Hepatocyte (in vitro differentiated cells): ENCODE data around the gene GALNTL6. TPM values are rescaled to one million over a fixed set of nuclear protein-coding genes. Genes with fewer than 3 reads are reported as not detected.

Experiments
- DNase-seq: peaks from one replicate; pipeline ENCODE4 v3.0.0-alpha.2; 2016; ENCODE audit warnings: low spot score
- H2AFZ ChIP-seq: fragments of 200-600 bp; sonication (generic); 2 replicates; pipeline ENCODE4 v1.6.0; 2016; ENCODE audit warnings: antibody characterized with exemption, mild to moderate bottlenecking
- H3K27ac ChIP-seq: fragments of 200-600 bp; sonication (generic); 2 replicates; pipeline ENCODE4 v1.5.1; 2016; ENCODE audit warnings: mild to moderate bottlenecking
- H3K27me3 ChIP-seq: fragments of 200-600 bp; sonication (generic); 2 replicates; pipeline ENCODE4 v1.6.1; 2016
- H3K36me3 ChIP-seq: fragments of 200-600 bp; sonication (generic); replicated peaks from 2 replicates; pipeline ENCODE4 v1.5.1; 2016; ENCODE audit warnings: low read depth; ENCODE audit not compliant: insufficient read depth
- H3K4me1 ChIP-seq: fragments of 200-600 bp; sonication (generic); 2 replicates; pipeline ENCODE4 v1.5.1; 2016; ENCODE audit warnings: mild to moderate bottlenecking, moderate library complexity; ENCODE audit not compliant: insufficient read depth
- H3K4me2 ChIP-seq: fragments of 200-600 bp; sonication (generic); 2 replicates; pipeline ENCODE4 v1.6.0; 2016
- H3K4me3 ChIP-seq: fragments of 200-600 bp; sonication (generic); 2 replicates; pipeline ENCODE4 v1.5.1; 2016; ENCODE audit warnings: mild to moderate bottlenecking
- H3K79me2 ChIP-seq: fragments of 200-600 bp; sonication (generic); 2 replicates; pipeline ENCODE4 v1.6.0; 2017; ENCODE audit warnings: mild to moderate bottlenecking
- H3K9me2 ChIP-seq: fragments of 200-600 bp; sonication (generic); replicated peaks from 2 replicates; pipeline ENCODE4 v1.6.0; 2017; ENCODE audit warnings: mild to moderate bottlenecking; ENCODE audit not compliant: insufficient read depth
- H3K9me3 ChIP-seq: fragments of 200-600 bp; sonication (generic); 2 replicates; pipeline ENCODE4 v1.5.1; 2016; ENCODE audit warnings: low read depth, mild to moderate bottlenecking
- H4K20me1 ChIP-seq: fragments of 200-600 bp; sonication (generic); 2 replicates; pipeline ENCODE4 v1.6.0; 2016; ENCODE audit warnings: mild to moderate bottlenecking; ENCODE audit not compliant: insufficient read depth, poor library complexity, severe bottlenecking
- EZH2 ChIP-seq: fragments of 200-600 bp; sonication (generic); IDR thresholded peaks from 2 replicates; pipeline ENCODE4 v1.6.1; 2016; ENCODE audit warnings: antibody characterized with exemption, mild to moderate bottlenecking, borderline replicate concordance
- EZH2phosphoT487 ChIP-seq: fragments of 200-600 bp; sonication (generic); IDR thresholded peaks from one replicate; pipeline ENCODE4 v1.6.1; 2018; ENCODE audit warnings: antibody characterized with exemption, mild to moderate bottlenecking, low read depth, moderate library complexity; ENCODE audit not compliant: unreplicated experiment, severe bottlenecking
- WGBS: methylation state at CpG from one replicate; pipeline ENCODE4 v1.1.6; 2016; ENCODE audit warnings: low lambda C conversion rate; ENCODE audit errors: missing lambda C conversion rate; 5-methylcytosine and 5-hydroxymethylcytosine counted together
- polyA plus RNA-seq: library from polyadenylated mRNA; unstranded; fragments of >200 nt; fragmentation: Nextera tagmentation; extraction: Ambion mirVana; gene quantifications from 2 replicates; pipeline ENCODE4 v1.2.1, GENCODE V29; 2016
- total RNA-seq: library from RNA; depleted of rRNA; stranded (reverse); fragments of >200 nt; gene quantifications from 2 replicates; pipeline ENCODE4 v1.2.3, GENCODE V29; 2014
- TF ChIP-seq, protein P1 (sequence below): fragments of 200-600 bp; sonication (generic); IDR thresholded peaks from 2 replicates; pipeline ENCODE4 v1.5.1; 2016; ENCODE audit warnings: antibody characterized with exemption, mild to moderate bottlenecking; ENCODE audit not compliant: poor library complexity

GALNTL6 gene
- total and polyA plus RNA-seq, 2 experiments from 2014 or later = 0.53 to 0.74 TPM

DNA sequence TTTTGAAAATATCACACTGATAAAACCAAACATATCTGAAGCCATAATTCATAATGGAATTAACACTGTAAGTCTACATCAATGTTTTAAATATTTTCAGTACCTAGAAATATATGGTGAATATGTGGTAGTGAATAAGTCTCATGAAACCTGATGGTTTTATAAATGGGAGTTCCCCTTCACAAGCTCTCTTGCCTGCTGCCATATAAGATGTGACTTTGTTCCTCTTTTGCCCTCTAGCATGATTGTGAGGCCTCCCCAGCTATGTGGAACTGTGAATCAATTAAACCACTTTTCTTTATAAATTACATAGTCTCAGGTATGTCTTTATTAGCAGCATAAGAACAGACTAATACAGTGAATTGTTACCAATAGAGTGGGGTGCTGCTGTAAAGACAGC, 818.6 kb downstream of the GALNTL6 start:
- H3K4me2 ChIP-seq = no peak overlapping the region
- no peak overlapping the region for H3K4me3 ChIP-seq
- TF ChIP-seq, protein P1, sequence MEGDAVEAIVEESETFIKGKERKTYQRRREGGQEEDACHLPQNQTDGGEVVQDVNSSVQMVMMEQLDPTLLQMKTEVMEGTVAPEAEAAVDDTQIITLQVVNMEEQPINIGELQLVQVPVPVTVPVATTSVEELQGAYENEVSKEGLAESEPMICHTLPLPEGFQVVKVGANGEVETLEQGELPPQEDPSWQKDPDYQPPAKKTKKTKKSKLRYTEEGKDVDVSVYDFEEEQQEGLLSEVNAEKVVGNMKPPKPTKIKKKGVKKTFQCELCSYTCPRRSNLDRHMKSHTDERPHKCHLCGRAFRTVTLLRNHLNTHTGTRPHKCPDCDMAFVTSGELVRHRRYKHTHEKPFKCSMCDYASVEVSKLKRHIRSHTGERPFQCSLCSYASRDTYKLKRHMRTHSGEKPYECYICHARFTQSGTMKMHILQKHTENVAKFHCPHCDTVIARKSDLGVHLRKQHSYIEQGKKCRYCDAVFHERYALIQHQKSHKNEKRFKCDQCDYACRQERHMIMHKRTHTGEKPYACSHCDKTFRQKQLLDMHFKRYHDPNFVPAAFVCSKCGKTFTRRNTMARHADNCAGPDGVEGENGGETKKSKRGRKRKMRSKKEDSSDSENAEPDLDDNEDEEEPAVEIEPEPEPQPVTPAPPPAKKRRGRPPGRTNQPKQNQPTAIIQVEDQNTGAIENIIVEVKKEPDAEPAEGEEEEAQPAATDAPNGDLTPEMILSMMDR = no peak
- TF ChIP-seq EZH2phosphoT487 (no peak), EZH2 (no peak)
- H2AFZ ChIP-seq = no peak overlapping the region
- H4K20me1 ChIP-seq = no peaks in the 10 kb centered on the region
- no peaks in the 10 kb centered on the region for H3K27me3 ChIP-seq
- no peaks in the 10 kb centered on the region for H3K9me3 ChIP-seq
- no peaks in the 10 kb centered on the region for H3K4me1 ChIP-seq
- no peaks in the 10 kb centered on the region for H3K9me2 ChIP-seq
- H3K36me3 ChIP-seq = no peaks in the 10 kb centered on the region
- no peaks in the 10 kb centered on the region for H3K79me2 ChIP-seq
- no peak for DNase-seq
- no peak overlapping the region for H3K27ac ChIP-seq

DNA sequence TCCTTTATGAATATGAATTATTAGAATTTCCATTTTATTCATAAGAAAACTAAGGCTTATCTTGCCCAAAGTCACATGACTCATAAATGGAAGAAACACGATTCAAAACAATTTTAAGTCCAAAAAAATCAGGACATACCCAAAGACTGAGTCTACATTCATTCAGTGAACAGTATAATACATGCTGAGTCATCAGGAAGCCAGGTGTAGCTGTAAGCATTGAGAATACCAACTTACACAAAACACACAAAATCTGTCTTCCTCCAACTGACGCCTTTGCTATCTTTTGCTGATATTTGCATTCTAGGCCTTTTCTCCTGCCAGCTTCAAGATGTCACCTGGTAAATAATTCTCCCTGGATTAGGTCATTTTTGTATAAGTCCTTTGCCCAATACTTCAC, 835.3 kb downstream of the GALNTL6 start:
- no peak overlapping the region for H2AFZ ChIP-seq

DNA sequence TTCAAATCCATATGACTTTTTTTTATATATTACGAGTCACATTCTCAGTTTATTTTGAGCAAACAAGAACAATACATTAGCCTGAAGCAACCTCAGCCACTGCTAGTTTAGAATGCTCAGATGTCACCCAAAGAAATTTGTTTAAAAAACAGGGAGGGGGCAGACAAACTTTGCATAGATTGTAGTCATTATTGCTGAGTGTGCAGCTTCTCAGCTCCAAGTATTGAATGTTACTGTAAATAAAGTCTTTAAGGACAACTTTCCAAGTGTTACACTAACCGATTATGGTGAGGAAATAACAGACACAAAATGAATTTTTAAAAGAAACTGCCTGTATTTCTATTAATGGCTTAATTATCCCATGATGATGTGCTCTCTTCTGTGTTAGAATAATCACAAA, 835.9 kb downstream of the GALNTL6 start:
- Histone ChIP-seq H4K20me1 (no peaks in the 10 kb centered on the region), H3K4me1 (no peaks in the 10 kb centered on the region), H3K27ac (no peak overlapping the region), H3K9me2 (no peaks in the 10 kb centered on the region), H3K4me3 (no peak overlapping the region), H3K4me2 (no peak overlapping the region), H3K27me3 (no peaks in the 10 kb centered on the region), H2AFZ (no peak overlapping the region), H3K79me2 (no peaks in the 10 kb centered on the region), H3K9me3 (no peaks in the 10 kb centered on the region), H3K36me3 (no peaks in the 10 kb centered on the region)
- WGBS = 70% methylated on average over 2 of the region's 2 CpGs
- DNase-seq = no peak
- TF ChIP-seq EZH2phosphoT487 (no peak), EZH2 (no peak)
- TF ChIP-seq, protein P1 = no peak

More for the DNA sequence above, 835.3 kb downstream of the GALNTL6 start:
- Histone ChIP-seq H3K79me2 (no peaks in the 10 kb centered on the region), H3K4me1 (no peaks in the 10 kb centered on the region), H3K9me3 (no peaks in the 10 kb centered on the region), H4K20me1 (no peaks in the 10 kb centered on the region), H3K4me3 (no peak overlapping the region), H3K27ac (no peak overlapping the region), H3K27me3 (no peaks in the 10 kb centered on the region), H3K9me2 (no peaks in the 10 kb centered on the region), H3K4me2 (no peak overlapping the region), H3K36me3 (no peaks in the 10 kb centered on the region)
- WGBS = 85% methylated on average over 2 of the region's 2 CpGs
- TF ChIP-seq, protein P1 = no peak
- TF ChIP-seq EZH2 (no peak), EZH2phosphoT487 (no peak)
- DNase-seq = no peak
